Esophagus squamous epithelium (tissue), 4 donors: Measurements from ENCODE around the gene AK9.

ENCODE experiments used
- POLR2A ChIP-seq, 4 donors: fragments of 450-650 bp; IDR thresholded peaks; one replicate each; pipeline ENCODE4 v1.6.1; 2017; ENCODE audit warnings: antibody characterized with exemption in 4 of 4, mild to moderate bottlenecking in 4 of 4, moderate library complexity in 3 of 4
- TF ChIP-seq, protein P1 (sequence below), 6 experiments: fragments of 450-650 bp in 4 of 6; fragments of 200-600 bp in 2 of 6; sonication (generic) in 2 of 6; IDR thresholded peaks; one replicate each; pipeline ENCODE4 v1.5.1; 2016 to 2019; ENCODE audit warnings: antibody characterized with exemption in 6 of 6, mild to moderate bottlenecking in 4 of 6, moderate library complexity in 4 of 6

- TF ChIP-seq, protein P1, sequence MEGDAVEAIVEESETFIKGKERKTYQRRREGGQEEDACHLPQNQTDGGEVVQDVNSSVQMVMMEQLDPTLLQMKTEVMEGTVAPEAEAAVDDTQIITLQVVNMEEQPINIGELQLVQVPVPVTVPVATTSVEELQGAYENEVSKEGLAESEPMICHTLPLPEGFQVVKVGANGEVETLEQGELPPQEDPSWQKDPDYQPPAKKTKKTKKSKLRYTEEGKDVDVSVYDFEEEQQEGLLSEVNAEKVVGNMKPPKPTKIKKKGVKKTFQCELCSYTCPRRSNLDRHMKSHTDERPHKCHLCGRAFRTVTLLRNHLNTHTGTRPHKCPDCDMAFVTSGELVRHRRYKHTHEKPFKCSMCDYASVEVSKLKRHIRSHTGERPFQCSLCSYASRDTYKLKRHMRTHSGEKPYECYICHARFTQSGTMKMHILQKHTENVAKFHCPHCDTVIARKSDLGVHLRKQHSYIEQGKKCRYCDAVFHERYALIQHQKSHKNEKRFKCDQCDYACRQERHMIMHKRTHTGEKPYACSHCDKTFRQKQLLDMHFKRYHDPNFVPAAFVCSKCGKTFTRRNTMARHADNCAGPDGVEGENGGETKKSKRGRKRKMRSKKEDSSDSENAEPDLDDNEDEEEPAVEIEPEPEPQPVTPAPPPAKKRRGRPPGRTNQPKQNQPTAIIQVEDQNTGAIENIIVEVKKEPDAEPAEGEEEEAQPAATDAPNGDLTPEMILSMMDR (IDR thresholded peaks at IDR 0.05): no peak
- no peak for TF ChIP-seq POLR2A (IDR thresholded peaks at IDR 0.05)
These were observed 237.8 kb downstream of the AK9 start for GRCh38 chr6:109453156-109453555.
